ENCODE measurements around the gene MSI2. TPM values are rescaled to one million over a fixed set of nuclear protein-coding genes. Genes with fewer than 3 reads are reported as not detected.

The MSI2 gene
- polyA plus RNA-seq, 3 donors from 2014 or later: 0.88 to 3.6 (median 2.4) TPM

DNA sequence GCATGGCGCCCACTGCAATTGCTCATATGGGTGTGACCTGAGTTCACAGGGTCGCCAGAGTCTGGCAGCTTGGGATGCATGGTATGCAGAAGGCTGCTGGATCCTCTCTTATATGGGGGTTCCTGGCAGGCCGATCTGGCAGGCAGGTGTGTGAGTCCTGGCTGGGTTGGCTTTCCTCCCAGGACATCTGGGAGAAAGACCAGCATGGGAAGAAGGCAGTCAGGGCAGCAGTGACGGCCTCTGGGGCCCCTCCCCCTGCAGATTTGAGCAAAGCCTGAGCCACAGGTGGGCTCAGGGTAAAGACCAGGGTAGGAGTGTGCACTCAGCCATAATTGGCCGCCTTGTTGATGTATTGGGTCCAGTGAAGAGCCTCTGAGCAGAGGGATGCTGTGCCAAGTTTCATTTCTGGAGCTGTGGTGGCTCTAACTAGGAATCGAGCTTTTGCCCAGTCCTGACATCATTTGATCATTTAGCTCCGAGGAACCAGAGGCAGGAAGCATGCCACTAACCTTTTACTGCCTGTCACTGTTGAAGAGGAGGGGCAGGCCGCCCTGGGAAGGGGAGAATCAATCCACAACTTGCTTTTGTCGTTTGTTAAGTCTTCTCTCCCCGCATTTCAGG is 314.5 kb downstream of the MSI2 start:
- Mint-ChIP-seq H3K27ac (peak overlapping the region in 1 of 6 donors; percentile 6), H3K4me3 (no peak overlapping the region), H3K4me1 (peaks cover 5 to 8% of the 10 kb centered on the region in 2 donors), H3K27me3 (ENCODE audit: low read depth in 3 of 3) (peaks cover 0 to 2% (median 0%) of the 10 kb centered on the region in 3 donors), H3K9me3 (no peaks in the 10 kb centered on the region), H3K36me3 (peaks cover 0 to 3% (median 2%) of the 10 kb centered on the region in 3 donors)
- DNase-seq: no peak

- DNase-seq: no peak
- peaks cover 0 to 2% (median 0%) of the 10 kb centered on the region in 3 donors for H3K27me3 Mint-ChIP-seq (ENCODE audit: low read depth in 3 of 3)
- H3K4me1 Mint-ChIP-seq: peaks cover 5 to 11% of the 10 kb centered on the region in 2 donors
- no peak overlapping the region for H3K4me3 Mint-ChIP-seq
- H3K27ac Mint-ChIP-seq: no peak overlapping the region
- H3K36me3 Mint-ChIP-seq: peaks cover 0 to 5% (median 3%) of the 10 kb centered on the region in 3 donors
- H3K9me3 Mint-ChIP-seq: no peaks in the 10 kb centered on the region
Measured at GRCh38 chr17:57572062-57572461, 315.7 kb downstream of the MSI2 start.

- peaks cover 5 to 11% of the 10 kb centered on the region in 2 donors for H3K4me1 Mint-ChIP-seq
- H3K4me3 Mint-ChIP-seq: no peak overlapping the region
- no peak for DNase-seq
- no peak overlapping the region for H3K27ac Mint-ChIP-seq
- H3K9me3 Mint-ChIP-seq: no peaks in the 10 kb centered on the region
- H3K27me3 Mint-ChIP-seq (ENCODE audit: low read depth in 3 of 3): peaks cover 0 to 2% (median 0%) of the 10 kb centered on the region in 3 donors
- H3K36me3 Mint-ChIP-seq: peaks cover 0 to 5% (median 3%) of the 10 kb centered on the region in 3 donors
Measured at GRCh38 chr17:57572600-57572999, 316.3 kb downstream of the MSI2 start.

- Mint-ChIP-seq H3K36me3 (peaks cover 0 to 5% (median 3%) of the 10 kb centered on the region in 3 donors), H3K4me3 (no peak overlapping the region), H3K27ac (no peak overlapping the region), H3K9me3 (no peaks in the 10 kb centered on the region), H3K27me3 (ENCODE audit: low read depth in 3 of 3) (peaks cover 0 to 4% (median 0%) of the 10 kb centered on the region in 3 donors), H3K4me1 (peaks cover 5 to 11% of the 10 kb centered on the region in 2 donors)
- DNase-seq: no peak
Measured at GRCh38 chr17:57574040-57574513, 317.8 kb downstream of the MSI2 start.

- H3K4me1 Mint-ChIP-seq: peaks cover 5 to 13% of the 10 kb centered on the region in 2 donors
- peaks cover 0 to 2% (median 0%) of the 10 kb centered on the region in 3 donors for H3K36me3 Mint-ChIP-seq
- H3K4me3 Mint-ChIP-seq: no peak overlapping the region
- H3K27ac Mint-ChIP-seq: no peak overlapping the region
- no peaks in the 10 kb centered on the region for H3K9me3 Mint-ChIP-seq
- peaks cover 0 to 3% (median 0%) of the 10 kb centered on the region in 3 donors for H3K27me3 Mint-ChIP-seq (ENCODE audit: low read depth in 3 of 3)
- no peak for DNase-seq
Measured at GRCh38 chr17:57576744-57577143, 320.4 kb downstream of the MSI2 start.

DNA sequence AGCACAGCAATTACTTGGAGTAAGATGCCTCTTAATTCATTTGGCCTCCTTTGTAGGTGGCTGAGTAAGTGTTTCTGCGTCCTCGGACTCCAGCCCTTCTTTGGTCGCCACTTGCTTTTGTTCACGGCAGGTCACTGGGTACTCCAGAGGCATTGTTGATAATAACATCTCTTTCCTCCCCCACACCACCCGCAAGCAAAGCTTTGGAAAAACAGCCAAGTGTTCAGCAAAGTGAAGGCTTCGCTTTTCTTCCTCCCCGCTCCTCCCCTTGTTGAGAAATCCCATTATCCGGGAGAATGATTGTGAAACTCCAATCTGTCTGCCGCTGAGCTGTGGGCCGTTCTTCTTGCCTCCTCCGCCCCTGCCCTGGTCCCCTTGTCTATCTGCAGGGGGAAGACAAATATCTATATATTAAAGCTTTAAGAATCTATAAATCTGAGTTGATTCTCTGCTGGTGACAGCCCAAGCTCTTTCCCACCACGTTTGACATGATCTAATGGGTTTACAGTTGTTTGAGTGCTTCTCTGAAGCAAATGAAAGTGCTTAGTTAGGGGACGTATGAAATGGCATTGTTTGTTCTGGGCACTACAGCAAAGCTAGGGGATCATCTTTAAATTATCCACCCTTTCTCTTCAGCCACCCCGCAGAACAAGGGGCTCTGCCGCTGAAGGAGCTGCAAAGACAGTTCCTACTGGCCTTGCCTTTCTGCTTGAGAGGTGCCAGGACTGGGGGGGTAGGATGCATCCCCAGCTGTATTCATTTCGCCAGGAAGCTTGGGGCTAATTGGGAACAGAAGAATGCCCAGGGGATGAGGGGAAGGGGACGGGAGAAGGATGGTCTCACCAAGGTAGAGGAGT is 321.7 kb downstream of the MSI2 start:
- peaks cover 5 to 13% of the 10 kb centered on the region in 2 donors for H3K4me1 Mint-ChIP-seq
- H3K36me3 Mint-ChIP-seq: peaks cover 0 to 2% (median 0%) of the 10 kb centered on the region in 3 donors
- no peak overlapping the region for H3K4me3 Mint-ChIP-seq
- peaks cover 0 to 3% (median 0%) of the 10 kb centered on the region in 3 donors for H3K27me3 Mint-ChIP-seq (ENCODE audit: low read depth in 3 of 3)
- no peak for DNase-seq
- peak overlapping the region in 1 of 6 donors; percentile 71 for H3K27ac Mint-ChIP-seq
- H3K9me3 Mint-ChIP-seq: no peaks in the 10 kb centered on the region

GRCh38 chr17:57578608-57579225 is 322.4 kb downstream of the MSI2 start:
- H3K4me1 Mint-ChIP-seq: peaks cover 5 to 13% of the 10 kb centered on the region in 2 donors

GRCh38 chr17:57579245-57579644 is 322.9 kb downstream of the MSI2 start:
- Mint-ChIP-seq H3K27me3 (ENCODE audit: low read depth in 3 of 3) (peaks cover 0 to 2% (median 0%) of the 10 kb centered on the region in 3 donors), H3K9me3 (no peaks in the 10 kb centered on the region), H3K4me3 (no peak overlapping the region), H3K36me3 (peaks cover 0 to 2% (median 0%) of the 10 kb centered on the region in 3 donors), H3K4me1 (peaks cover 5 to 13% of the 10 kb centered on the region in 2 donors), H3K27ac (no peak overlapping the region)
- DNase-seq: no peak

More at GRCh38 chr17:57578608-57579225, 322.4 kb downstream of the MSI2 start:
- H3K9me3 Mint-ChIP-seq: no peaks in the 10 kb centered on the region
- peak overlapping the region in 1 of 6 donors; percentile 0 for H3K27ac Mint-ChIP-seq
- DNase-seq: no peak
- H3K27me3 Mint-ChIP-seq (ENCODE audit: low read depth in 3 of 3): peaks cover 0 to 2% (median 0%) of the 10 kb centered on the region in 3 donors
- no peak overlapping the region for H3K4me3 Mint-ChIP-seq
- H3K36me3 Mint-ChIP-seq: peaks cover 0 to 2% (median 0%) of the 10 kb centered on the region in 3 donors

DNA sequence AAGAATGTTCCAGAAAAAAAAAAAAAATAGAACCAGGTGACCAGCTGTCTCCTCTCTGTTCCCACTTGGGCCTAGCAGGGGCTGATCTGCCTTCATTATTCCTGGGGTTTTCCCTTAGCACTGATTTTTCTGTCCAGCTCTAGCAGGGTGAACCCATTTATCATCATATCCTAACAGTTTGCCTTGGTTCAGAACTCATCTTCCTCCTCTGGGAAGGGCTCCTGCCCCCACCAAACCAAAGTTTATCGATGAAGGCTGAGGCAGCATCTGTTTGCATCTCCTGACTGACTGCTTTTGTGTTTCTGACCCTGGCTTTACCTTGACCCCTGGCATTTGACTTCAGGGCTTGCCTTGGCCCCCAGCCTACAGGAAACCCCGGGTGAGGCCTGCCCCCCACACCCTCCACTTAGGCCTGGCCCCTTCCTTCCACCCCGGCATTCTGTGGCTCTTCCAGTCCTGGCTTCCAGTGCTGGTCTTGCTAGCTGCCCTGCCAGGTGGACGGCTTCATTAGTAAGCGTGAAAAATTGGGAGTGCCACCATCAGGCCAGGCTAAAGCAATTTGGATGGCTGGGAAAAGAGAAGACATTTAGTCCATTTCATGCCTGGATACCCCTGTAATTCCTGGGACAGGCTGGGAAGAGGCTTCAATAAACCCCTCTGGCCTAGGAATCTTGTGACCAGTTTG is 323.9 kb downstream of the MSI2 start:
- Mint-ChIP-seq H3K4me3 (no peak overlapping the region), H3K36me3 (peaks cover 0 to 2% (median 0%) of the 10 kb centered on the region in 3 donors), H3K27ac (no peak overlapping the region), H3K27me3 (ENCODE audit: low read depth in 3 of 3) (peaks cover 0 to 2% (median 0%) of the 10 kb centered on the region in 3 donors), H3K4me1 (peaks cover 3 to 9% of the 10 kb centered on the region in 2 donors), H3K9me3 (no peaks in the 10 kb centered on the region)
- no peak for DNase-seq

DNA sequence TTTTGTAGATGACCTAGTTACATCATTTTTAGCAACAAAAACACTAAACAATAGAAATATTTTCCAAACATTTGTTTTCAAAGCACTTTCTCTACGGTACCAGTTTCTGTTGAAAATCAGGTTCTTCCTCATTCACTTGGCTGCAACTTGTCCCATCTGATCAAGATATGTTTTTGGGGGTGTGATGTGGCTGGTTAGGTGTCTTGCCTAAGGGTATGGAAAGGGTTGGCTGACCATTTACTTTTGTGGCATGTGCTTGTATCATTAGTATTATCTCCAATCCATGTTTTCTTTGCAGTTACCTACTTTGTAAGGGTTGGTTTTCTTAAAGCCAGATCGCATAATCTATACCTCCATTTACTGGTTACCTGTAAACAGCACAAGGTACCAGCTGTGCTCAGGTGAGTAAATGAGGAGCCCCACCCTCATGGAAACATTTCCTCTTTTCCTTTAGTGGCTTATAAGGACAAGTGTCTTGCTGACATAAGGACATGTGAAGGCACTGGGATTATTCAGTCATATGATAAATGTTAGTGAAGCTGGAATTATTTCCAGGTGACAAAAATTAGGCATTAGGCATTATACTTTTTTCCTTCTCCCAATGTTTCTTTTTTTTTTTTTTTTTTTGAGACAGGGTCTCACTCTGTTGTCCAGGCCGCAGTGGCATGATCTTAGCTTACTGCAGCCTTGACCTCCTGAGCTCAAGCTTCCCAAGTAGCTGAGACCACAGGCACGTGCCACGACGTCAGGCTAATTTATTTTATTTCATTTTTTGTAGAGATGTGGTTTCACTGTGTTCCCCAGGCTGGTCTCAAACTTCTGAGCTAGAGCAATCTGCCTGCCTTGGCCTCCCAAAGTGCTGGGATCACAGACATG is 326.8 kb downstream of the MSI2 start:
- no peak overlapping the region for H3K27ac Mint-ChIP-seq

GRCh38 chr17:57584050-57584551 is 327.8 kb downstream of the MSI2 start:
- Mint-ChIP-seq H3K4me1 (peaks cover 0 to 2% of the 10 kb centered on the region in 2 donors), H3K27me3 (ENCODE audit: low read depth in 3 of 3) (peaks cover 0 to 6% (median 4%) of the 10 kb centered on the region in 3 donors), H3K9me3 (no peaks in the 10 kb centered on the region), H3K36me3 (no peaks in the 10 kb centered on the region), H3K4me3 (no peak overlapping the region), H3K27ac (no peak overlapping the region)
- DNase-seq: no peak

More for the DNA sequence above, 326.8 kb downstream of the MSI2 start:
- no peak for DNase-seq
- Mint-ChIP-seq H3K36me3 (no peaks in the 10 kb centered on the region), H3K27me3 (ENCODE audit: low read depth in 3 of 3) (peaks cover 0 to 3% (median 3%) of the 10 kb centered on the region in 3 donors), H3K4me1 (peaks cover 0 to 2% of the 10 kb centered on the region in 2 donors), H3K4me3 (no peak overlapping the region), H3K9me3 (no peaks in the 10 kb centered on the region)

Data from immature natural killer cell (primary cell).